GM13977 (cell line): ENCODE data around the gene RMND5A.
A peak's percentile ranks its signal among the peaks of the same experiment; 100 is the strongest.

Source experiments
- DNase-seq: peaks from one replicate; pipeline ENCODE4 v3.0.0; 2012; ENCODE audit warnings: low spot score
- CTCF ChIP-seq: IDR thresholded peaks from 2 replicates; pipeline ENCODE4 v1.5.1; 2012; ENCODE audit warnings: mild to moderate bottlenecking, control low read depth; ENCODE audit not compliant: insufficient read depth; ENCODE audit errors: extremely low read depth, missing control alignments
- in situ Hi-C: fragments of 300-500 bp; cut with MboI; formaldehyde crosslinking; loops from one replicate; pipeline ENCODE4 v1.12.0; 2022; ENCODE audit warnings: low sequenced_read_pairs, low pct_unique_long_range_greater_than_20kb, mixed read lengths, inconsistent platforms; ENCODE audit not compliant: unreplicated experiment

RMND5A gene

GRCh38 chr2:86787736-86788135 lies 67.6 kb downstream of the RMND5A start:
- no peak for TF ChIP-seq CTCF
- DNase-seq = no peak
- in situ Hi-C loops = no loop called here

GRCh38 chr2:86788165-86788564 lies 68.1 kb downstream of the RMND5A start:
- no peak for TF ChIP-seq CTCF
- no peak for DNase-seq
- in situ Hi-C loops = no loop called here

GRCh38 chr2:86788881-86789686 lies 69.0 kb downstream of the RMND5A start:
- DNase-seq = no peak
- TF ChIP-seq CTCF = no peak
- in situ Hi-C loops = no loop called here

GRCh38 chr2:86789687-86790133 lies 69.6 kb downstream of the RMND5A start:
- in situ Hi-C loops = no loop called here
- no peak for TF ChIP-seq CTCF
- no peak for DNase-seq

GRCh38 chr2:86790134-86790675 lies 70.1 kb downstream of the RMND5A start:
- no peak for TF ChIP-seq CTCF
- DNase-seq = peak; percentile 48
- in situ Hi-C loops = no loop called here

GRCh38 chr2:86790676-86791572 lies 70.8 kb downstream of the RMND5A start, which contains the start of gene CD8A:
TSS of gene CD8A (minus strand) at chr2:86790913. CDS start at chr2:86790825, 88 bp downstream.
- peak; percentile 62 for DNase-seq
- in situ Hi-C loops = no loop called here
- TF ChIP-seq CTCF = no peak
